ENCODE results near the gene SMAD2.
"Not testable (repeated sequence)": the region's sequence is repeated elsewhere in the genome, so short reads cannot be mapped to it uniquely, and the experiment has no call there.

The SMAD2 gene

GRCh38 chr18:47781561-47781960, 148.9 kb downstream of the SMAD2 start:
- no peak for DNase-seq

- no peak for DNase-seq
Observed at GRCh38 chr18:47780011-47780725, 150.3 kb downstream of the SMAD2 start.

- no peak for DNase-seq
Observed at GRCh38 chr18:47779381-47779780, 151.1 kb downstream of the SMAD2 start.

- no peak for DNase-seq
Observed at GRCh38 chr18:47777626-47778025, 152.8 kb downstream of the SMAD2 start.

- DNase-seq: no peak
Observed at GRCh38 chr18:47775961-47776360, 154.5 kb downstream of the SMAD2 start.

GRCh38 chr18:47773931-47774330, 156.5 kb downstream of the SMAD2 start:
- no peak for DNase-seq

GRCh38 chr18:47772374-47773248, 157.8 kb downstream of the SMAD2 start:
- peak; percentile 79 for DNase-seq

GRCh38 chr18:47771922-47772321, 158.5 kb downstream of the SMAD2 start:
- no peak for DNase-seq

- DNase-seq: no peak
Observed at GRCh38 chr18:47767699-47768098, 162.8 kb downstream of the SMAD2 start.

GRCh38 chr18:47767198-47767597, 163.3 kb downstream of the SMAD2 start:
- not testable (repeated sequence) for DNase-seq
